HepG2 (cell line): ENCODE results near the gene GLRA1. TPM values are rescaled to one million over a fixed set of nuclear protein-coding genes. Genes with fewer than 3 reads are reported as not detected.

ENCODE experiments used
- ATAC-seq: fragments of 200-7000 bp; cut with Tn5 transposase; 3 replicates; pipeline ENCODE4 v1.9.1; 2020; ENCODE audit warnings: mild to moderate bottlenecking, moderate library complexity
- BruUV-seq: library from RNA; stranded (reverse); fragments of 400-500 nt; replicated peaks from 2 replicates; lab custom pipeline; 2021; lab: Mats Ljungman, UMichigan
- CTCF ChIA-PET: fragments of 300-600 bp; formaldehyde crosslinking; extraction: SDS; loops from one replicate; lab custom pipeline; 2021; ENCODE audit warnings: low total read pairs, inconsistent platforms, low intra/inter-chr PET ratio; lab: Yijun Ruan, JAX
- POLR2A ChIA-PET: fragments of 350-600 bp; sonication (Branson Sonifier 250); formaldehyde crosslinking; loops from one replicate; lab custom pipeline; 2020; ENCODE audit warnings: antibody characterized with exemption, inconsistent platforms; lab: Yijun Ruan, JAX
- DNase-seq: peaks from one replicate; pipeline ENCODE4 v3.0.0-alpha.2; 2015; ENCODE audit warnings: low spot score
- FAIRE-seq: peaks from 3 replicates; lab custom pipeline; 2011; peaks lifted over from hg19 to GRCh38; lab: Jason Lieb, UNC
- H2AFZ ChIP-seq: one replicate; pipeline ENCODE4 v1.6.1; 2011; ENCODE audit warnings: low read length, inconsistent platforms
- H3K27ac ChIP-seq: fragments of 300-600 bp; 3 replicates; pipeline ENCODE4 v1.8.0; 2011; ENCODE audit warnings: mixed run types, mild to moderate bottlenecking, mixed read lengths, low read length, inconsistent platforms; ENCODE audit not compliant: insufficient read depth; ENCODE audit errors: extremely low read length
- H3K27me3 ChIP-seq, 2 experiments: fragments of 200-600 bp in 1 of 2; 2 replicates in 1 of 2; 3 replicates in 1 of 2; pipeline versions ENCODE4 v1.6.0 to v1.8.0; 2011; ENCODE audit warnings: low read length in 2 of 2, mild to moderate bottlenecking in 2 of 2, moderate library complexity in 2 of 2, inconsistent platforms in 1 of 2; ENCODE audit not compliant: insufficient read depth in 2 of 2, control insufficient read depth in 1 of 2
- H3K36me3 ChIP-seq, 2 experiments: fragments of 200-600 bp in 1 of 2; replicated peaks in 1 of 2; 2 replicates in 1 of 2; 3 replicates in 1 of 2; pipeline versions ENCODE4 v1.5.1 to v1.8.0; 2011; ENCODE audit warnings: low read length in 2 of 2, inconsistent platforms in 1 of 2; ENCODE audit not compliant: insufficient read depth in 2 of 2, control insufficient read depth in 1 of 2
- H3K4me1 ChIP-seq: 2 replicates; pipeline ENCODE4 v1.5.1; 2012; ENCODE audit warnings: low read length, inconsistent platforms; ENCODE audit not compliant: insufficient read depth
- H3K4me2 ChIP-seq: 2 replicates; pipeline ENCODE4 v1.6.0; 2011; ENCODE audit warnings: low read depth, low read length, inconsistent platforms
- H3K4me3 ChIP-seq, 3 experiments: fragments of 200-600 bp in 1 of 3; sonication (generic), shearing (Covaris generic) in 1 of 3; replicated peaks in 1 of 3; 2 replicates each; pipeline ENCODE4 v1.5.1; 2011 to 2016; ENCODE audit warnings: low read length in 3 of 3, inconsistent platforms in 2 of 3, low read depth in 2 of 3, mild to moderate bottlenecking in 2 of 3, control low read depth in 1 of 3, mixed read lengths in 1 of 3; ENCODE audit not compliant: insufficient read depth in 1 of 3
- H3K79me2 ChIP-seq: one replicate; pipeline ENCODE4 v1.6.1; 2011; ENCODE audit warnings: low read length, inconsistent platforms; ENCODE audit not compliant: insufficient read depth
- H3K9ac ChIP-seq: 2 replicates; pipeline ENCODE4 v1.6.0; 2011; ENCODE audit warnings: mild to moderate bottlenecking, low read depth, low read length, inconsistent platforms; ENCODE audit not compliant: insufficient read depth
- H3K9me3 ChIP-seq: 2 replicates; pipeline ENCODE4 v1.5.1; 2012; ENCODE audit warnings: mild to moderate bottlenecking, low read length
- H4K20me1 ChIP-seq: 2 replicates; pipeline ENCODE4 v1.6.0; 2011; ENCODE audit warnings: inconsistent platforms, mild to moderate bottlenecking, low read length, moderate library complexity; ENCODE audit not compliant: insufficient read depth
- GTF3A ChIP-seq: sonication (generic); formaldehyde crosslinking; conservative IDR thresholded peaks from 2 replicates; pipeline ENCODE4 v1.4.0; 2020; ENCODE audit warnings: mild to moderate bottlenecking, missing genetic modification reagents
- HNRNPH1 ChIP-seq: fragments of 200-400 bp; formaldehyde crosslinking; optimal IDR thresholded peaks from 2 replicates; pipeline ENCODE3; 2017; ENCODE audit warnings: mild to moderate bottlenecking, low read depth, low read length
- PCBP1 ChIP-seq: fragments of 200-400 bp; formaldehyde crosslinking; IDR thresholded peaks from 2 replicates; pipeline ENCODE4 v1.6.1; 2017; ENCODE audit warnings: mild to moderate bottlenecking, low read depth, low read length, borderline replicate concordance
- ZNF101 ChIP-seq: sonication (generic); formaldehyde crosslinking; IDR thresholded peaks from 2 replicates; pipeline ENCODE4 v1.4.0; 2020; ENCODE audit warnings: mild to moderate bottlenecking, low read depth, missing genetic modification reagents, borderline replicate concordance
- WGBS: methylation state at CpG from one replicate; pipeline ENCODE4 v1.1.6; 2017; ENCODE audit warnings: low lambda C conversion rate; 5-methylcytosine and 5-hydroxymethylcytosine counted together
- in situ Hi-C: cut with HindIII; loops from 2 replicates; pipeline ENCODE4 v1.10.0; 2017; ENCODE audit warnings: low pct_unique_long_range_greater_than_20kb; ENCODE audit not compliant: extremely low pct_ligation_motif_present
- intact Hi-C: fragments of 100-400 bp; cut with micrococcal nuclease; formaldehyde crosslinking; loops from one replicate; pipeline ENCODE4 v1.10.0; 2022; ENCODE audit not compliant: unreplicated experiment
- polyA plus RNA-seq, 8 experiments: library from polyadenylated mRNA; depleted of rRNA in 3 of 8; stranded (reverse) in 7 of 8; unstranded in 1 of 8; fragments of >200 nt; fragmentation: Illumina TruSeq in 4 of 8; extraction: Trizol in 4 of 8; gene quantifications; 2 replicates each; pipeline versions ENCODE4 v1.2.1 to v1.2.3, GENCODE V29; 2011 to 2016; ENCODE audit warnings: low read depth in 4 of 8, missing spikeins in 1 of 8, mixed read lengths in 1 of 8; ENCODE audit not compliant: insufficient read depth in 1 of 8
- total RNA-seq, 5 experiments: library from RNA; depleted of rRNA; stranded (reverse); fragments of >200 nt; fragmentation: Illumina TruSeq; extraction: Trizol; gene quantifications; 2 replicates each; pipeline ENCODE4 v1.2.3, GENCODE V29; 2016; ENCODE audit warnings: low read depth in 1 of 5
- TF ChIP-seq, protein P1 (sequence below): sonication (generic); formaldehyde crosslinking; IDR thresholded peaks from 2 replicates; pipeline ENCODE4 v1.9.0; 2021; ENCODE audit warnings: missing genetic modification reagents, borderline replicate concordance
- TF ChIP-seq, protein P2 (sequence below): sonication (generic); formaldehyde crosslinking; conservative IDR thresholded peaks from 2 replicates; pipeline ENCODE4 v1.8.0; 2022; ENCODE audit warnings: mild to moderate bottlenecking, moderate library complexity, missing genetic modification reagents
- TF ChIP-seq, protein P3 (sequence below): sonication (generic); formaldehyde crosslinking; IDR thresholded peaks from 2 replicates; pipeline ENCODE4 v1.4.0; 2020; ENCODE audit warnings: missing genetic modification reagents
- TF ChIP-seq, protein P4 (sequence below): sonication (generic); formaldehyde crosslinking; IDR thresholded peaks from 2 replicates; pipeline ENCODE4 v1.5.0; 2020; ENCODE audit warnings: missing genetic modification reagents, mild to moderate bottlenecking, borderline replicate concordance
- TF ChIP-seq, protein P5 (sequence below): sonication (generic); formaldehyde crosslinking; IDR thresholded peaks from 2 replicates; pipeline ENCODE4 v1.9.0; 2021; ENCODE audit warnings: missing genetic modification reagents, borderline replicate concordance

The GLRA1 gene
- total and polyA plus RNA-seq, 2 of the 13 experiments (the other 11 are each of a cell fraction or from before 2014, with no cell fraction given) = not detected

DNA sequence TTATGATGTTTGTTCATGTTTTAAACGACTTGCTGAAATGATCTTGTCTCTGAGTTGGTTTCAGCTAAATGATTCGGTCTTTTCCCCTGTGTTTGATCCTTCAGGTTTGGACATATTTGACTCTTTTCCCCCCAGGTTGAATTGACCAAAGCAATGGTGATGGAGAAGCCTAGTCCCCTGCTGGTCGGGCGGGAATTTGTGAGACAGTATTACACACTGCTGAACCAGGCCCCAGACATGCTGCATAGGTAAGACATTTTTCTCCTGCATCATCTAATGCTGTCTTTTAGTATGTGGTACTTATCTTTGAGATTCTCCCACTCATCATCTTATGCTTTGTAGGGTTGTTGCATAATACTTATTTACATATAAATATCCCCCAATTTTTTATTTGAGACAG is 138.2 kb downstream of the GLRA1 start:
- in situ Hi-C loops = no loop called here
- 80% methylated on average over 4 of the region's 4 CpGs for WGBS
- ChIA-PET CTCF (no interaction called here), POLR2A (interaction anchor here (4.0 kb wide), 1 partner anchor 14 kb away, joined by 25 read pairs; the partner anchor contains the start of gene G3BP1)
- Histone ChIP-seq H2AFZ (no peak overlapping the region), H3K4me2 (no peak overlapping the region), H3K4me1 (peaks cover 49% of the 10 kb centered on the region), H3K79me2 (peaks cover 82% of the 10 kb centered on the region), H3K27ac (no peak overlapping the region), H3K9me3 (no peaks in the 10 kb centered on the region), H4K20me1 (peaks cover 62% of the 10 kb centered on the region), H3K9ac (no peak overlapping the region), H3K36me3 (peaks cover 11 to 28% of the 10 kb centered on the region in 2 experiments; a peak in 4 of 5 replicates)
- peak; percentile 78 for ATAC-seq
- DNase-seq = no peak
- intact Hi-C loops = no loop called here
- no peak for FAIRE-seq
- TF ChIP-seq, protein P1, sequence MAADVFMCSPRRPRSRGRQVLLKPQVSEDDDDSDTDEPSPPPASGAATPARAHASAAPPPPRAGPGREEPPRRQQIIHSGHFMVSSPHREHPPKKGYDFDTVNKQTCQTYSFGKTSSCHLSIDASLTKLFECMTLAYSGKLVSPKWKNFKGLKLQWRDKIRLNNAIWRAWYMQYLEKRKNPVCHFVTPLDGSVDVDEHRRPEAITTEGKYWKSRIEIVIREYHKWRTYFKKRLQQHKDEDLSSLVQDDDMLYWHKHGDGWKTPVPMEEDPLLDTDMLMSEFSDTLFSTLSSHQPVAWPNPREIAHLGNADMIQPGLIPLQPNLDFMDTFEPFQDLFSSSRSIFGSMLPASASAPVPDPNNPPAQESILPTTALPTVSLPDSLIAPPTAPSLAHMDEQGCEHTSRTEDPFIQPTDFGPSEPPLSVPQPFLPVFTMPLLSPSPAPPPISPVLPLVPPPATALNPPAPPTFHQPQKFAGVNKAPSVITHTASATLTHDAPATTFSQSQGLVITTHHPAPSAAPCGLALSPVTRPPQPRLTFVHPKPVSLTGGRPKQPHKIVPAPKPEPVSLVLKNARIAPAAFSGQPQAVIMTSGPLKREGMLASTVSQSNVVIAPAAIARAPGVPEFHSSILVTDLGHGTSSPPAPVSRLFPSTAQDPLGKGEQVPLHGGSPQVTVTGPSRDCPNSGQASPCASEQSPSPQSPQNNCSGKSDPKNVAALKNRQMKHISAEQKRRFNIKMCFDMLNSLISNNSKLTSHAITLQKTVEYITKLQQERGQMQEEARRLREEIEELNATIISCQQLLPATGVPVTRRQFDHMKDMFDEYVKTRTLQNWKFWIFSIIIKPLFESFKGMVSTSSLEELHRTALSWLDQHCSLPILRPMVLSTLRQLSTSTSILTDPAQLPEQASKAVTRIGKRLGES (CRISPR knock-in tag) = no peak
- TF ChIP-seq GTF3A (CRISPR knock-in tag) = no peak
- TF ChIP-seq ZNF101 = no peak
- TF ChIP-seq, all 625 proteins: peak for 0
- Histone ChIP-seq H3K27me3 (no peaks in the 10 kb centered on the region), H3K4me3 (no peak overlapping the region)
- BruUV-seq = no TSS peak

DNA sequence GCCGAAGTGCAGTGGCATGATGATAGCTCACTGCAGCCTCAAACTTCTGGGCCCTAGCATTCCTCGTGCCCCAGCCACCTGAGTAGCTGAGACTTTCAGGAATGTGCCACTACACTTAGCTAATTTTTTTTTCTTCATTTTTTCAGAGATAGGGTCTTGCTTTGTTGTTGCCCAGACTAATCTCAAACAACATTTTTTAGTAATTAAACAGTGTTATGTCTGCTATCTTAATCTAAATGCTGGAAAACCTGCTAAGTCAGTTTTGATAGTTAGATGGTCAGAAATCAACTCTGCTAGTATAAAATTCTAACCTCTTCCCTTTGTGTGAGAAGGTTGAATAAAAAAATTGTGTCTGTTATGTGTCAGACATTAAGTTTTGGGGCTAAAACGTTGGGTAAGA is 140.5 kb downstream of the GLRA1 start:
- ChIA-PET POLR2A (interaction anchor here (4.8 kb wide), 1 partner anchor 12 kb away, joined by 31 read pairs; the partner anchor contains the start of gene G3BP1), CTCF (no interaction called here)
- in situ Hi-C loops (no loop called here), intact Hi-C loops (no loop called here)
- no peak overlapping the region for H3K4me2 ChIP-seq
- H3K4me1 ChIP-seq = peaks cover 72% of the 10 kb centered on the region
- WGBS = 81% methylated on average over 3 of the region's 3 CpGs
- peaks cover 92% of the 10 kb centered on the region for H3K79me2 ChIP-seq
- DNase-seq (no peak), FAIRE-seq (no peak), ATAC-seq (no peak)
- H3K9me3 ChIP-seq = no peaks in the 10 kb centered on the region
- peaks cover 7 to 10% of the 10 kb centered on the region in 2 experiments; a peak in 4 of 5 replicates for H3K36me3 ChIP-seq
- H4K20me1 ChIP-seq = peaks cover 84% of the 10 kb centered on the region
- no TSS peak for BruUV-seq
- H3K27ac ChIP-seq = no peak overlapping the region
- no peak overlapping the region for H2AFZ ChIP-seq
- no peak overlapping the region for H3K9ac ChIP-seq
- no peak overlapping the region for H3K4me3 ChIP-seq
- H3K27me3 ChIP-seq = no peaks in the 10 kb centered on the region
- TF ChIP-seq HNRNPH1 = no peak
- TF ChIP-seq, protein P2, sequence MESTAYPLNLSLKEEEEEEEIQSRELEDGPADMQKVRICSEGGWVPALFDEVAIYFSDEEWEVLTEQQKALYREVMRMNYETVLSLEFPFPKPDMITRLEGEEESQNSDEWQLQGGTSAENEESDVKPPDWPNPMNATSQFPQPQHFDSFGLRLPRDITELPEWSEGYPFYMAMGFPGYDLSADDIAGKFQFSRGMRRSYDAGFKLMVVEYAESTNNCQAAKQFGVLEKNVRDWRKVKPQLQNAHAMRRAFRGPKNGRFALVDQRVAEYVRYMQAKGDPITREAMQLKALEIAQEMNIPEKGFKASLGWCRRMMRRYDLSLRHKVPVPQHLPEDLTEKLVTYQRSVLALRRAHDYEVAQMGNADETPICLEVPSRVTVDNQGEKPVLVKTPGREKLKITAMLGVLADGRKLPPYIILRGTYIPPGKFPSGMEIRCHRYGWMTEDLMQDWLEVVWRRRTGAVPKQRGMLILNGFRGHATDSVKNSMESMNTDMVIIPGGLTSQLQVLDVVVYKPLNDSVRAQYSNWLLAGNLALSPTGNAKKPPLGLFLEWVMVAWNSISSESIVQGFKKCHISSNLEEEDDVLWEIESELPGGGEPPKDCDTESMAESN (CRISPR knock-in tag) = no peak
- TF ChIP-seq, protein P3, sequence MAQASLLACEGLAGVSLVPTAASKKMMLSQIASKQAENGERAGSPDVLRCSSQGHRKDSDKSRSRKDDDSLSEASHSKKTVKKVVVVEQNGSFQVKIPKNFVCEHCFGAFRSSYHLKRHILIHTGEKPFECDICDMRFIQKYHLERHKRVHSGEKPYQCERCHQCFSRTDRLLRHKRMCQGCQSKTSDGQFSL (CRISPR knock-in tag) = no peak
- TF ChIP-seq, protein P4, sequence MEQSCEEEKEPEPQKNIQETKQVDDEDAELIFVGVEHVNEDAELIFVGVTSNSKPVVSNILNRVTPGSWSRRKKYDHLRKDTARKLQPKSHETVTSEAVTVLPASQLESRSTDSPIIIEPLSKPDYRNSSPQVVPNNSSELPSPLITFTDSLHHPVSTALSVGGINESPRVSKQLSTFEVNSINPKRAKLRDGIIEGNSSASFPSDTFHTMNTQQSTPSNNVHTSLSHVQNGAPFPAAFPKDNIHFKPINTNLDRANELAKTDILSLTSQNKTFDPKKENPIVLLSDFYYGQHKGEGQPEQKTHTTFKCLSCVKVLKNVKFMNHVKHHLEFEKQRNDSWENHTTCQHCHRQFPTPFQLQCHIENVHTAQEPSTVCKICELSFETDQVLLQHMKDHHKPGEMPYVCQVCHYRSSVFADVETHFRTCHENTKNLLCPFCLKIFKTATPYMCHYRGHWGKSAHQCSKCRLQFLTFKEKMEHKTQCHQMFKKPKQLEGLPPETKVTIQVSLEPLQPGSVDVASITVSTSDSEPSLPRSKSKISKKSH (CRISPR knock-in tag) = no peak
- TF ChIP-seq PCBP1 = no peak
- TF ChIP-seq, protein P5, sequence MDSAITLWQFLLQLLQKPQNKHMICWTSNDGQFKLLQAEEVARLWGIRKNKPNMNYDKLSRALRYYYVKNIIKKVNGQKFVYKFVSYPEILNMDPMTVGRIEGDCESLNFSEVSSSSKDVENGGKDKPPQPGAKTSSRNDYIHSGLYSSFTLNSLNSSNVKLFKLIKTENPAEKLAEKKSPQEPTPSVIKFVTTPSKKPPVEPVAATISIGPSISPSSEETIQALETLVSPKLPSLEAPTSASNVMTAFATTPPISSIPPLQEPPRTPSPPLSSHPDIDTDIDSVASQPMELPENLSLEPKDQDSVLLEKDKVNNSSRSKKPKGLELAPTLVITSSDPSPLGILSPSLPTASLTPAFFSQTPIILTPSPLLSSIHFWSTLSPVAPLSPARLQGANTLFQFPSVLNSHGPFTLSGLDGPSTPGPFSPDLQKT (CRISPR knock-in tag) = no peak
